ENCODE measurements around the gene ZNF264. TPM values are rescaled to one million over a fixed set of nuclear protein-coding genes. Genes with fewer than 3 reads are reported as not detected.

ZNF264 gene
- total RNA-seq, 1 donor from 2014 or later = 29.0 TPM

DNA sequence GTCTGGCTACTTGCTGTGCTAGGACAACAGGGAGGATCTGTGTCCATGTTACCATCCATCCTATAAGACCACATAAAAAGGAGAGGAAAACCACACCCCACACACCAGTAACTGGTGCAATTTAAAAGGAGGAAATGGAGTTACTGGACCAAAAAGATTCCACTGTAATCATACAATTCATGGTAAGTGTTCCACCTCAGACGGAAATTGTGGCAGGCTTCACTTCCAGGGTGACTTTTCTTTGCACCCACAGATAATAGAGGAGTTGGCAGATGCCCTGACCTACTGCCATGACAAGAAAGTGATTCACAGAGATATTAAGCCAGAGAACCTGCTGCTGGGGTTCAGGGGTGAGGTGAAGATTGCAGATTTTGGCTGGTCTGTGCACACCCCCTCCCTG lies 41.9 kb downstream of the ZNF264 start:
- TF ChIP-seq, protein P1, sequence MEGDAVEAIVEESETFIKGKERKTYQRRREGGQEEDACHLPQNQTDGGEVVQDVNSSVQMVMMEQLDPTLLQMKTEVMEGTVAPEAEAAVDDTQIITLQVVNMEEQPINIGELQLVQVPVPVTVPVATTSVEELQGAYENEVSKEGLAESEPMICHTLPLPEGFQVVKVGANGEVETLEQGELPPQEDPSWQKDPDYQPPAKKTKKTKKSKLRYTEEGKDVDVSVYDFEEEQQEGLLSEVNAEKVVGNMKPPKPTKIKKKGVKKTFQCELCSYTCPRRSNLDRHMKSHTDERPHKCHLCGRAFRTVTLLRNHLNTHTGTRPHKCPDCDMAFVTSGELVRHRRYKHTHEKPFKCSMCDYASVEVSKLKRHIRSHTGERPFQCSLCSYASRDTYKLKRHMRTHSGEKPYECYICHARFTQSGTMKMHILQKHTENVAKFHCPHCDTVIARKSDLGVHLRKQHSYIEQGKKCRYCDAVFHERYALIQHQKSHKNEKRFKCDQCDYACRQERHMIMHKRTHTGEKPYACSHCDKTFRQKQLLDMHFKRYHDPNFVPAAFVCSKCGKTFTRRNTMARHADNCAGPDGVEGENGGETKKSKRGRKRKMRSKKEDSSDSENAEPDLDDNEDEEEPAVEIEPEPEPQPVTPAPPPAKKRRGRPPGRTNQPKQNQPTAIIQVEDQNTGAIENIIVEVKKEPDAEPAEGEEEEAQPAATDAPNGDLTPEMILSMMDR (IDR thresholded peaks at IDR 0.05; ENCODE audit: unreplicated experiment) = no peak
- no peak for DNase-seq (ENCODE audit: low spot score)
- Mint-ChIP-seq H3K36me3 (ENCODE audit: low read depth, unreplicated experiment) (no peaks in the 10 kb centered on the region), H3K4me1 (ENCODE audit: unreplicated experiment) (peaks cover 5% of the 10 kb centered on the region), H3K27me3 (ENCODE audit: unreplicated experiment) (no peaks in the 10 kb centered on the region), H3K4me3 (ENCODE audit: unreplicated experiment) (no peak overlapping the region), H3K27ac (ENCODE audit: unreplicated experiment) (no peak overlapping the region), H3K9me3 (ENCODE audit: unreplicated experiment) (no peaks in the 10 kb centered on the region)

DNA sequence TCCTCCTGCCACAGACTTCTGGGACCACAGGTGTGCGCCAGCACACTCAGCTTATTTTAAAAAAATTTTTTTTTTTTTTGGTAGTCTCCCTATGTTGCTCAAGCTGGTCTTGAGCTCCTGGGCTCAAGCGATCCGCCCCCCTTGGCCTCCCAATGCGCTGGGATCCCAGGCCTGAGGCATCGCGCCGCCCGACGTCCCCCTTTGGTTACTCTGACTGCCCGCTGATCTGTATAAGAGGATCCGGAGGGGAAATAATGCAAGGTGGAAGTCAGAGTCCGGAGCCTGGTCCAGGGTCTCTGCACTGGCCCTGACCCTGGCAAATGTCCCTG lies 48.6 kb downstream of the ZNF264 start:
- TF ChIP-seq, protein P1 (IDR thresholded peaks at IDR 0.05; ENCODE audit: unreplicated experiment) = no peak
- H3K4me3 Mint-ChIP-seq (ENCODE audit: unreplicated experiment) = peak overlapping the region; percentile 93
- H3K4me1 Mint-ChIP-seq (ENCODE audit: unreplicated experiment) = peaks cover 10% of the 10 kb centered on the region
- peak overlapping the region; percentile 83 for H3K27ac Mint-ChIP-seq (ENCODE audit: unreplicated experiment)
- no peak for DNase-seq (ENCODE audit: low spot score)
- H3K36me3 Mint-ChIP-seq (ENCODE audit: low read depth, unreplicated experiment) = peaks cover 17% of the 10 kb centered on the region
- H3K9me3 Mint-ChIP-seq (ENCODE audit: unreplicated experiment) = no peaks in the 10 kb centered on the region
- H3K27me3 Mint-ChIP-seq (ENCODE audit: unreplicated experiment) = peaks cover 4% of the 10 kb centered on the region

DNA sequence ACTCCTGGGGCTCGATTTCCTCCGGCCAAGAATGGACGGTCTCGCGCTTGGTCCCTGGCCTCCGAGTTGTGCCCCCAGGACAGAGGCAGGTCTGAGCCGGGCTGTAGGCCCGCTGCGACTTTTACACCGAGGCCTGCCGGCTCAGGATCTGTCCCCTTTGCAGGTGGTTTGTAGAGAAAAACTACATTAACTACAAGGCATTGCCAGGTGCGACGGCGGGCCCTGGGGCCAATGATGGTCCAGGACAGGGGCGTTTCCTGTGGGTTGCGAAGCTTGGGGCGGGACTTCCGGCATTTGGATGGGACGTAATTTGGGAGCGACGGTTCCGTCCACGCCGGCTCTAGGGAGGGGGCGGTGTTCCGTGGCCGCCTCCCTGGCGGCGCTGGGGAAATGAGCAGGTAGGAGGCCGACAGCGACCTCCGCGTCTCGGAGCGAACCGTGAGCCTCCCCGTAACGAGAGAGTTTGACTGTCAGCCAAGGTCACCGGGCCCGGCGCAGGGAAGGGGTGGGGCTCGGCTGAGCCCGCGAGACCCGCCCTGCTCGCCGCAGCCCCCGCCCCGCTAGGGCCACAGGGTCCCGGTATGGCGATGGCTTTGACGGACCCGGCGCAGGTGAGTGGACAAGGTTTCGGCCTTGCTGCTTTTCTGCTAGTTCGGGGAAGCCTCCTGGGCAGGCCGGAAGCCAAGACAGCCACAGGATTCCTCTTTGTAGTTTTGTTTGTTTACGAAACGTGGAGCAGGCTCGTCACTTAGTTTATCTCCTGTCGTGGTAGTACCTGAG lies 49.2 kb downstream of the ZNF264 start, which contains the start of gene ZNF805:
Gene ZNF805, plus strand, starts transcription at position 322 of the 780 bp plus-strand sequence. Its CDS starts 260 bp downstream, at position 582.
- peak; percentile 86 for DNase-seq (ENCODE audit: low spot score)
- H3K4me1 Mint-ChIP-seq (ENCODE audit: unreplicated experiment) = peaks cover 10% of the 10 kb centered on the region
- TF ChIP-seq, protein P1 (IDR thresholded peaks at IDR 0.05; ENCODE audit: unreplicated experiment) = no peak
- H3K27ac Mint-ChIP-seq (ENCODE audit: unreplicated experiment) = peak within 1 kb of the TSS; percentile 83
- peak within 1 kb of the TSS; percentile 93 for H3K4me3 Mint-ChIP-seq (ENCODE audit: unreplicated experiment)
- H3K36me3 Mint-ChIP-seq (ENCODE audit: low read depth, unreplicated experiment) = peaks cover 20% of the 10 kb centered on the region
- H3K9me3 Mint-ChIP-seq (ENCODE audit: unreplicated experiment) = no peaks in the 10 kb centered on the region
- H3K27me3 Mint-ChIP-seq (ENCODE audit: unreplicated experiment) = peaks cover 6% of the 10 kb centered on the region

DNA sequence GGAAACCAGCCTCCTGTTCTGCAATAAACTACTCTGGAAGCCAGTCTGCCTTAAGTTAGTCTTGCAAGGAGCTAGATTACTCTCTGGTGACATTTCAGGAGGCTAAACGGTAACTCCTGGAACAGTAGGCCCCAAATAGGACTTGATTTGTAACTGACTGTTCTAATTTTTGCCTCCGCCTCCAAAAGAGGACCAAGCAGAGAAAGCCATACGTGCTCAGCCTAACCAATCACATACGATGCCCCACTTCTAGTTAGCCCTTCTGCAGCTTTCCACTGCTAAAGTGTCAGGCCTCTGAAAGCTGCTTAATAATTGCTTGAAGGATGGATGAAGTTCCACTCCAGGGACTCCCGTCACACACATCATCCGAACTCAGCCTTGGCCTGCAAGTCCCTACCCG lies 49.9 kb downstream of the ZNF264 start:
- DNase-seq (ENCODE audit: low spot score) = no peak
- no peaks in the 10 kb centered on the region for H3K9me3 Mint-ChIP-seq (ENCODE audit: unreplicated experiment)
- peaks cover 23% of the 10 kb centered on the region for H3K36me3 Mint-ChIP-seq (ENCODE audit: low read depth, unreplicated experiment)
- peak overlapping the region; percentile 79 for H3K27ac Mint-ChIP-seq (ENCODE audit: unreplicated experiment)
- peaks cover 6% of the 10 kb centered on the region for H3K27me3 Mint-ChIP-seq (ENCODE audit: unreplicated experiment)
- TF ChIP-seq, protein P1 (IDR thresholded peaks at IDR 0.05; ENCODE audit: unreplicated experiment) = no peak
- peaks cover 10% of the 10 kb centered on the region for H3K4me1 Mint-ChIP-seq (ENCODE audit: unreplicated experiment)
- peak overlapping the region; percentile 93 for H3K4me3 Mint-ChIP-seq (ENCODE audit: unreplicated experiment)

DNA sequence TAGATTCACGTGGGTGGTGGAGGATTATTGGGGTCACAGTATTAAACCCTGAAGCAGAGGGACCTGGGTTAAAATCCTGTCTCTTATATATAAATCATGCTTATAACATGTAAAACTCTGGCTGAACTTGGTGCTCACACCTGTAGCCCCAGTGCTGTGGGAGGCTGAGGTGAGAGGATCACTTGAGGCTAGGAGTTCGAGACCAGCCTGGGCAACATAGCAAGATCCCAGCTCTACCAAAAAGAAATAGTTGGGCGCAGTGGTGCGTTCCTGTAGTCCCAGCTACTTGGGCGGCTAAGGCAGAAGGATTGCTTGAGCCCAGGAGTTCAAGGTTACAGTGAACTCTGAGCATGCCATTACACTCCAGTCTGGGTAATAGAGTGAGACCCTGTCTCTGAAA lies 51.5 kb downstream of the ZNF264 start:
- Mint-ChIP-seq H3K27me3 (ENCODE audit: unreplicated experiment) (peaks cover 6% of the 10 kb centered on the region), H3K4me3 (ENCODE audit: unreplicated experiment) (peak overlapping the region; percentile 15), H3K9me3 (ENCODE audit: unreplicated experiment) (no peaks in the 10 kb centered on the region), H3K4me1 (ENCODE audit: unreplicated experiment) (peaks cover 10% of the 10 kb centered on the region), H3K36me3 (ENCODE audit: low read depth, unreplicated experiment) (peaks cover 23% of the 10 kb centered on the region), H3K27ac (ENCODE audit: unreplicated experiment) (no peak overlapping the region)
- TF ChIP-seq, protein P1 (IDR thresholded peaks at IDR 0.05; ENCODE audit: unreplicated experiment) = no peak
- no peak for DNase-seq (ENCODE audit: low spot score)
